ENCODE measurements around the gene LMO2. TPM values are rescaled to one million over a fixed set of nuclear protein-coding genes. Genes with fewer than 3 reads are reported as not detected.
"Not testable (repeated sequence)": the region's sequence is repeated elsewhere in the genome, so short reads cannot be mapped to it uniquely, and the experiment has no call there.

The LMO2 gene
- total RNA-seq, 2 donors from 2014 or later: 4.6 to 13.1 TPM

GRCh38 chr11:33848717-33849390 lies 43.0 kb downstream of the LMO2 start:
- Histone ChIP-seq H3K27ac (no peak overlapping the region), H3K9me3 (no peaks in the 10 kb centered on the region), H3K4me3 (no peak overlapping the region), H3K27me3 (no peaks in the 10 kb centered on the region), H3K36me3 (no peaks in the 10 kb centered on the region), H3K4me1 (no peaks in the 10 kb centered on the region)
- no peak for TF ChIP-seq CTCF (IDR thresholded peaks at IDR 0.05)
- DNase-seq (ENCODE audit: low spot score): no peak

- no peaks in the 10 kb centered on the region for H3K27me3 ChIP-seq
- no peak for DNase-seq (ENCODE audit: low spot score)
- no peak for TF ChIP-seq CTCF (IDR thresholded peaks at IDR 0.05)
- no peaks in the 10 kb centered on the region for H3K4me1 ChIP-seq
- H3K27ac ChIP-seq: no peak overlapping the region
- no peak overlapping the region for H3K4me3 ChIP-seq
- no peaks in the 10 kb centered on the region for H3K36me3 ChIP-seq
- no peaks in the 10 kb centered on the region for H3K9me3 ChIP-seq
Observed at GRCh38 chr11:33847251-33847650, 44.6 kb downstream of the LMO2 start.

GRCh38 chr11:33844236-33844635 lies 47.6 kb downstream of the LMO2 start:
- Histone ChIP-seq H3K4me1 (no peaks in the 10 kb centered on the region), H3K9me3 (no peaks in the 10 kb centered on the region), H3K4me3 (no peak overlapping the region), H3K27me3 (no peaks in the 10 kb centered on the region), H3K36me3 (no peaks in the 10 kb centered on the region), H3K27ac (no peak overlapping the region)
- no peak for DNase-seq (ENCODE audit: low spot score)
- no peak for TF ChIP-seq CTCF (IDR thresholded peaks at IDR 0.05)

- no peaks in the 10 kb centered on the region for H3K27me3 ChIP-seq
- H3K36me3 ChIP-seq: no peaks in the 10 kb centered on the region
- H3K4me1 ChIP-seq: no peaks in the 10 kb centered on the region
- no peak for TF ChIP-seq CTCF (IDR thresholded peaks at IDR 0.05)
- H3K27ac ChIP-seq: no peak overlapping the region
- no peaks in the 10 kb centered on the region for H3K9me3 ChIP-seq
- no peak for DNase-seq (ENCODE audit: low spot score)
- H3K4me3 ChIP-seq: no peak overlapping the region
Observed at GRCh38 chr11:33843018-33843417, 48.9 kb downstream of the LMO2 start.

- H3K4me1 ChIP-seq: no peaks in the 10 kb centered on the region
- no peak overlapping the region for H3K27ac ChIP-seq
- no peaks in the 10 kb centered on the region for H3K9me3 ChIP-seq
- no peak for DNase-seq (ENCODE audit: low spot score)
- H3K27me3 ChIP-seq: no peaks in the 10 kb centered on the region
- no peaks in the 10 kb centered on the region for H3K36me3 ChIP-seq
- no peak overlapping the region for H3K4me3 ChIP-seq
- TF ChIP-seq CTCF (IDR thresholded peaks at IDR 0.05): no peak
Observed at GRCh38 chr11:33842236-33842915, 49.5 kb downstream of the LMO2 start.

- not testable (repeated sequence) for H3K4me3 ChIP-seq; H3K36me3 ChIP-seq; H3K4me1 ChIP-seq; H3K27me3 ChIP-seq; H3K9me3 ChIP-seq; H3K27ac ChIP-seq; DNase-seq (ENCODE audit: low spot score)
Observed at GRCh38 chr11:33838234-33838633, 53.6 kb downstream of the LMO2 start.

- not testable (repeated sequence) for H3K27me3 ChIP-seq; H3K36me3 ChIP-seq; H3K9me3 ChIP-seq; DNase-seq (ENCODE audit: low spot score); H3K4me3 ChIP-seq; H3K27ac ChIP-seq; H3K4me1 ChIP-seq
Observed at GRCh38 chr11:33837334-33837733, 54.5 kb downstream of the LMO2 start.
